HG03045 (cell line): ENCODE results near the gene CLN6.
A peak's percentile ranks its signal among the peaks of the same experiment; 100 is the strongest.
"Not testable (repeated sequence)": the region's sequence is repeated elsewhere in the genome, so short reads cannot be mapped to it uniquely, and the experiment has no call there.

Experiments used
- ATAC-seq: cut with Tn5 transposase; IDR thresholded peaks from one replicate; pipeline ENCODE4 v1.9.1; 2021; ENCODE audit warnings: mild to moderate bottlenecking, moderate library complexity; ENCODE audit not compliant: unreplicated experiment

CLN6 gene

GRCh38 chr15:68224108-68224507 lies 5.4 kb downstream of the CLN6 start:
- ATAC-seq: no peak

- no peak for ATAC-seq
Observed at GRCh38 chr15:68223171-68223570, 6.4 kb downstream of the CLN6 start.

DNA sequence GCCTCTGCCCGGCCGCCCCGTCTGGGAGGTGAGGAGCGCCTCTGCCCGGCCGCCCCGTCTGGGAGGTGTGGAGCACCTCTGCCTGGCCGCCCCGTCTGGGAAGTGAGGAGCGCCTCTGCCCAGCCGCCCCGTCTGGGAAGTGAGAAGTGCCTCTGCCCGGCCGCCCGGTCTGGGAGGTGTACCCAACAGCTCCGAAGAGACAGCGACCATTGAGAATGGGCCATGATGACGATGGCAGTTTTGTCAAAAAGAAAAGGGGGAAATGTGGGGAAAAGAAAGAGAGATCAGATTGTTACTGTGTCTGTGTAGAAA lies 7.1 kb downstream of the CLN6 start:
- ATAC-seq: not testable (repeated sequence)

- ATAC-seq: not testable (repeated sequence)
Observed at GRCh38 chr15:68221530-68222431, 7.7 kb downstream of the CLN6 start.

DNA sequence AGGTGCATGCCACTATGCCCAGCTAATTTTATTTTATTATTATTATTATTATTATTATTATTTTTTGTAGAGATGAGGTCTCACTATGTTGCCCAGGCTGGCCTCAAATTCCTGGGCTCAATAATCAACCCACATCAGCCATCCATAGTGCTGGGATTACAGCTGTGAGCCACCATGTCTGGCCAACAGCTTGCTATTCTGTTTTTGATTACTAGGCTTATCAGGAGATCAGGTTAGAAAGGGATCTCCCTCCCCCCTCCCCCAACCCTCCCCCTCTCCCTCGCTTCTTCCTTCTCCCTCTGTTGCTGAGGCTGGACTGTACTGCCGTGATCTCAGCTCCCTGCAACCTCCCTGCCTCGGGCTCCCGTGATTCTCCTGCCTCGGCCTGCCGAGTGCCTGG lies 8.6 kb downstream of the CLN6 start:
- ATAC-seq: no peak

- no peak for ATAC-seq
Observed at GRCh38 chr15:68220489-68220888, 9.0 kb downstream of the CLN6 start.

GRCh38 chr15:68218847-68219798 lies 10.4 kb downstream of the CLN6 start:
- no peak for ATAC-seq

DNA sequence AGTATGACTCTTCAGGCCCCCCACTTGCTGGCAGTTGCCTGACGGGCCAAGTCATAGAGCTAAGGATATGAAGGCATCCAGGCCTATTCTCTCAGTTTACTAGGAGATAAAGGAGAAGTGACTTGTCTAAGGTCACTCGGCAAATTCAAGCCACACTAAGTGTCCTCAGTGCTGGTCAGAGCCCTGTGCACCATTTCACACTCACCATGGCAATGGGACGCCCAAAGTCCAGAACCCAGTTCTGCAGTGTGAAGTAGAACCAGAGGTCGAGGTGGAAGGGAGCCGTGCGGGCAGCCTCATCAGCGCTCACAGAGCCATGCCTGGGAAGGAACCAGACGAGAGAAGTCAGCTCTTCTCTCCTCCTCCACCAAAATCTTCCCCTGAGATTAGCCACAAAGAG lies 11.2 kb downstream of the CLN6 start:
- ATAC-seq: no peak

DNA sequence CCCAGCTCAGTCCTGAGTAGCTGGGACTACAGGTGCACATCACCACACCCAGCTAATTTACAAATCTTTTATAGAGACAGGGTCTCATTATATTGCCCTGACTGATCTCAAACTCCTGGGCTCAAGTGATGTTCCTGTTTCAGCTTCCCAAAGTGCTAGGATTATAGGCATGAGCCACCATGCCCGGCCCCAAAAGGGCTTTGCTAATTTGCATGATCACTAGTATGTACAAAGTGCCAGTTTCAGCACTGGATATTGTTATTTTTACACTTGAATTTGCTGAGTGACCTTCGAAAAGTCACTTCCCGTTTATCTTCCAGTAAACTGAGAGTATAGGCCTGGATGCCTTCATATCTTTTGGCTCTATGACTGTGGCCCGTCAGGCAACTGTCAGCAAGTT lies 12.2 kb downstream of the CLN6 start:
- ATAC-seq: no peak

- ATAC-seq: no peak
Observed at GRCh38 chr15:68214838-68215254, 14.7 kb downstream of the CLN6 start.

GRCh38 chr15:68213991-68214837 lies 15.3 kb downstream of the CLN6 start:
- no peak for ATAC-seq

- not testable (repeated sequence) for ATAC-seq
Observed at GRCh38 chr15:68213491-68213845, 16.1 kb downstream of the CLN6 start.

DNA sequence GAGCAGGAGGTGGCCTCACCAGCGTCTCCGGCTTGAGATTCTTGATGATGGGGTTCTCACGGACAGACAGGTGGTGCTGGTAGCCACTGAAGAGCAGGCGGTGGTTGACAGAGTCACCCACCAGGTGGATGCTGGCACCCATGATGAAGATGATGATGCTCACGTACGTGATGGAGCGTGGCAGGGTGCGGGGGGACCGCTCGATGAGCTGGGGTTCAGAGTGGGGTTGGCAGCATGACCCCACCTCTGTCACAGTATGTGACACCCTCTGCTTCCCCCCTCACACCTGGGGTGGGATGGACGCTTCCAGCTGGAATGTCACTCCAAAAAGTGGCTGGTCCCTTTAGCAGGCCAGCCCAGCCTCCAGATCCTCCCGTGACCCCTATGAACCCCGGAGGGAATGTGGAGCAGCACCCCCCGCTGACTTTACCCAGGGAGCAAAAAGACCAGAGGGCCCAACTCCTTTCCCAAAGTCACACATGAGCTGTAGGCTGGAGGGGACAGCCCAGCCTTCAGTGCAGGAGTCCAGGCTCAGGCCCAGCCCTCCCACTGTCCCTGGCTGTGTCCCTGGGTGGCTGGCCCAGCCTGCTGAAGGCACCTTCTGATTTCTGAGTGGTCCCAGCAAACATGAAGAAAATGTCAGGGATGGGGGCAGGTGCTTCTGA lies 17.7 kb downstream of the CLN6 start:
- no peak for ATAC-seq

DNA sequence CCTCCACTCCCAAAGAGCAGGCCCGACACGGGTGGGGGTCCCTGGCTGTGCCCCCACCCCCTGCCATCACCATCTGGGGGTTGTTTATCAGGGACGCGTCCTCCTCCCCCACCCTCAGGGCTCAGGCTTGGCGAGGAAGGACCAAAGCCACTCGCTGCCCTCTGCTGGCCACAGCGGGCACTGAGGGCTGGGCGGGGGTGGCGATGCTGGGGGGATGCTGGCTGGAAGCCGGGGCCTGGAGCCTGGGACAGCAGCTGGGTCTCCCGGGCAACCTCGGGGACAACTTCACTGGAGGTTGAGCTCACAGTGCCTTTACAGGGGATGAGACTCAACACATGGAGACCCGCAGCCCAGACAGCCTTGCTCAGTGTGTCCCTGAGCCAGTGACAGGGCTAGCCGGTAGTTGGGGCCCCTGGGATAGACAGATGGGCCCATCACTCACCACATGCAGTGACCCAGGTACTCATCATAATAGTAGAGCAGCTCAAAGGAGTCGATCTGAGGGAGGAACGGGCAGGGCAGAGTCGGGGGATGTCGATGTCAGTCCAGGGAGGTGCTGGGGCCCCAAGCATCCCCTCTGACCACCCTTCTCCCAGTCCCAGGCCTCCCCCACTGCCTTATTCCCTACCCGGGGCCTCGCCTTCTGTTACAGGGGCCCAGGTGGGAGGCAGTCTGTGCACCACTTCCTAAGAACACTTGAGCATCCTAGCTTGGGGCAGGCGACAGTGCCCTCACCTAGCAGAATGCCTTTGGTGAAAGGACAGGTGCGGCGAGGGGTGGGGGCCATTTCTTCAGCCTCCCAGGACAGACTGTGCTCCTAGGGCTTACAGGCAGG lies 18.5 kb downstream of the CLN6 start:
- ATAC-seq: no peak

DNA sequence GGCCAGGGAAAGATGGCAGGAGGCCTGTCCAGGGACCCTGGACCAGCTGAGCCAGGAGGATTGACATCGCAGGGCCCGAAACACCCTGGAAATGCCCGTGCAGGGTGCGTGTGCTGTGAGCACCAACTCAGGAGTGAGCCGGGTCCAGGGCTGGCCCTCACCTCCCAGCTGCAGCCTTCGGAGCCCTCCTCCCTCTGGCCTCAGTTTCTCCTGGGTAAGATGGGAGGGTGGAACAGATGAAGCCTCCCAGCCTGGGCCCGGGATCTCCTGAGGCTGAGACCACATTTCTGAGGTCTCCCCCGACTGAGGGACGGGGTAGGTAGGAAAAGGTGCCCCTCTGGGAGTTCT lies 19.1 kb downstream of the CLN6 start:
- no peak for ATAC-seq

GRCh38 chr15:68209735-68210408 lies 19.7 kb downstream of the CLN6 start:
- ATAC-seq: peak; percentile 44

- peak; percentile 9 for ATAC-seq
Observed at GRCh38 chr15:68209272-68209671, 20.3 kb downstream of the CLN6 start.

- ATAC-seq: no peak
Observed at GRCh38 chr15:68208636-68209240, 20.8 kb downstream of the CLN6 start.

DNA sequence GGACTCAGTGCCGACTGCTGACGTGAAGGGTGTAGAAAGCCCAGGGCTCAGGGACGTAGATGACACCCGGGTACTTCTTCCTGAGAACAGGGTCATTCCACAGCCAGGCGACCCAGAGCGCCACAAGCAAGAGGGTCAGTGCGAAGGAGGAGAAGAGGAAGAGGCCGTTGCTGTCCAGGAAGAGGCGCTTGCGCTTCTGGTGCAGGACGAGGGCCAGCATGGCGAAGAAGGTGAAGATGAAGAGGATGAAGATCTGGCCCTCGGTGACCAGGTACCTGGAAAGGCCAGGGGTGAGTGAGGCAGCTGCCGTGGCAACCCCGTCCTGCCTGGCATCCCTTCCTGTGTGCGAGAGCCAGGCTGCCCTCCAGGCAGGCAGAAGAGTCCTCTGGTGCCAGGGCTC lies 21.4 kb downstream of the CLN6 start:
- no peak for ATAC-seq
